Neural cell (in vitro differentiated cells): ENCODE measurements around the gene PCDHGA5. TPM values are rescaled to one million over a fixed set of nuclear protein-coding genes. Genes with fewer than 3 reads are reported as not detected.
A peak's percentile ranks its signal among the peaks of the same experiment; 100 is the strongest.
"Not testable (repeated sequence)": the region's sequence is repeated elsewhere in the genome, so short reads cannot be mapped to it uniquely, and the experiment has no call there.

Experiments
- H2AFZ ChIP-seq: fragments of 200-600, 300-800 bp; sonication (generic), shearing (Covaris generic); 2 replicates; pipeline ENCODE4 v1.6.0; 2014; ENCODE audit warnings: low read depth, mild to moderate bottlenecking, antibody characterized with exemption, low read length, moderate library complexity
- H3F3A ChIP-seq: fragments of 200-600 bp; shearing (Covaris generic); 2 replicates; pipeline ENCODE4 v1.6.1; 2016; ENCODE audit warnings: mild to moderate bottlenecking, moderate library complexity, mixed read lengths, antibody characterized with exemption, low read length; ENCODE audit not compliant: insufficient read depth, poor library complexity, severe bottlenecking
- H3K27ac ChIP-seq: fragments of 200-600, 300-800 bp; sonication (generic), shearing (Covaris generic); 2 replicates; pipeline ENCODE4 v1.5.1; 2014; ENCODE audit warnings: mild to moderate bottlenecking, low read length, moderate library complexity
- H3K27me3 ChIP-seq: fragments of 300-800, 200-600 bp; sonication (generic), shearing (Covaris generic); 2 replicates; pipeline ENCODE4 v1.6.0; 2014; ENCODE audit warnings: mild to moderate bottlenecking, low read depth, low read length, moderate library complexity; ENCODE audit not compliant: insufficient read depth
- H3K36me3 ChIP-seq: fragments of 300-800, 200-600 bp; sonication (generic), shearing (Covaris generic); 2 replicates; pipeline ENCODE4 v1.5.1; 2014; ENCODE audit warnings: mild to moderate bottlenecking, antibody characterized with exemption, low read length, moderate library complexity; ENCODE audit not compliant: insufficient read depth
- H3K4me2 ChIP-seq: fragments of 300-800, 200-600 bp; sonication (generic), shearing (Covaris generic); 2 replicates; pipeline ENCODE4 v1.6.0; 2014; ENCODE audit warnings: mild to moderate bottlenecking, low read length
- H3K4me3 ChIP-seq: fragments of 300-800, 200-600 bp; sonication (generic), shearing (Covaris generic); 2 replicates; pipeline ENCODE4 v1.5.1; 2014; ENCODE audit warnings: mild to moderate bottlenecking, low read length, moderate library complexity
- H3K79me2 ChIP-seq: fragments of 200-600 bp; shearing (Covaris generic); replicated peaks from 2 replicates; pipeline ENCODE4 v1.6.0; 2014; ENCODE audit warnings: mild to moderate bottlenecking, low read length, moderate library complexity; ENCODE audit not compliant: insufficient read depth
- H3K9ac ChIP-seq: fragments of 300-800, 200-600 bp; sonication (generic), shearing (Covaris generic); 2 replicates; pipeline ENCODE4 v1.6.1; 2016; ENCODE audit warnings: mild to moderate bottlenecking, low read length, mixed read lengths
- H3K9me2 ChIP-seq: fragments of 200-600 bp; shearing (Covaris generic); 2 replicates; pipeline ENCODE4 v1.6.1; 2016; ENCODE audit warnings: mild to moderate bottlenecking, low read length, mixed read lengths; ENCODE audit not compliant: insufficient read depth
- H3K9me3 ChIP-seq: fragments of 200-600, 300-800 bp; sonication (generic), shearing (Covaris generic); 2 replicates; pipeline ENCODE4 v1.6.1; 2016; ENCODE audit warnings: mild to moderate bottlenecking, mixed run types, low read length, moderate library complexity, mixed read lengths
- H4K20me1 ChIP-seq: fragments of 200-600 bp; shearing (Covaris generic); 2 replicates; pipeline ENCODE4 v1.6.1; 2016; ENCODE audit warnings: mild to moderate bottlenecking, mixed run types; ENCODE audit not compliant: insufficient read depth
- CTCF ChIP-seq: fragments of 450-650 bp; IDR thresholded peaks from 2 replicates; pipeline ENCODE4 v1.5.1; 2014; ENCODE audit warnings: antibody characterized with exemption, mild to moderate bottlenecking, moderate library complexity; ENCODE audit not compliant: poor library complexity, severe bottlenecking
- EP300 ChIP-seq: fragments of 450-650 bp; conservative IDR thresholded peaks from 2 replicates; pipeline ENCODE4 v1.6.1; 2014; ENCODE audit warnings: antibody characterized with exemption, mild to moderate bottlenecking, moderate library complexity; ENCODE audit not compliant: poor library complexity, severe bottlenecking
- EZH2 ChIP-seq: fragments of 200-600, 300-800 bp; shearing (Covaris generic), sonication (generic); IDR thresholded peaks from 2 replicates; pipeline ENCODE4 v1.6.1; 2014; ENCODE audit warnings: antibody characterized with exemption, low read length, borderline replicate concordance, mild to moderate bottlenecking; ENCODE audit not compliant: insufficient read depth, poor library complexity, severe bottlenecking
- MXI1 ChIP-seq: fragments of 450-650 bp; conservative IDR thresholded peaks from 2 replicates; pipeline ENCODE4 v1.6.1; 2014; ENCODE audit warnings: antibody characterized with exemption, mild to moderate bottlenecking; ENCODE audit not compliant: poor library complexity, severe bottlenecking
- POLR2AphosphoS5 ChIP-seq: IDR thresholded peaks from 2 replicates; pipeline ENCODE4 v1.6.1; 2012
- RAD21 ChIP-seq: fragments of 450-650 bp; conservative IDR thresholded peaks from 2 replicates; pipeline ENCODE4 v1.6.1; 2014; ENCODE audit warnings: antibody characterized with exemption, mild to moderate bottlenecking, moderate library complexity
- REST ChIP-seq: IDR thresholded peaks from 2 replicates; pipeline ENCODE4 v1.6.1; 2012; ENCODE audit warnings: borderline replicate concordance
- SMC3 ChIP-seq: fragments of 450-650 bp; conservative IDR thresholded peaks from 2 replicates; pipeline ENCODE4 v1.6.1; 2014; ENCODE audit warnings: antibody characterized with exemption, mild to moderate bottlenecking, moderate library complexity; ENCODE audit not compliant: poor library complexity
- TAF1 ChIP-seq: IDR thresholded peaks from 2 replicates; pipeline ENCODE4 v1.6.1; 2012; ENCODE audit warnings: low read depth
- polyA plus RNA-seq: library from polyadenylated mRNA; depleted of rRNA; stranded (reverse); fragments of >200 nt; gene quantifications from 2 replicates; pipeline ENCODE4 v1.2.3, GENCODE V29; 2014

PCDHGA5 gene
- polyA plus RNA-seq, 1 donor from 2014 or later, result 0.25 TPM

GRCh38 chr5:141412854-141413539, 49.0 kb downstream of the PCDHGA5 start, which contains the start of gene PCDHGA10:
TSS of gene PCDHGA10 (plus strand) at chr5:141412987. CDS start at chr5:141413176, 189 bp downstream.
- peak within 1 kb of the TSS; percentile 45 for H3K27ac ChIP-seq
- no peaks in the 10 kb centered on the region for H3K9me2 ChIP-seq
- no peaks in the 10 kb centered on the region for H3K27me3 ChIP-seq
- peak within 1 kb of the TSS; percentile 66 for H3K4me3 ChIP-seq
- no peaks in the 10 kb centered on the region for H4K20me1 ChIP-seq
- H3K4me2 ChIP-seq, result no peak within 1 kb of the TSS
- TF ChIP-seq RAD21, result peak; percentile 56
- TF ChIP-seq TAF1, result no peak
- peak; percentile 46 for TF ChIP-seq SMC3
- peak; percentile 52 for TF ChIP-seq CTCF
- H2AFZ ChIP-seq, result no peak within 1 kb of the TSS
- H3K9ac ChIP-seq, result peak within 1 kb of the TSS; percentile 25
- peaks cover 76% of the 10 kb centered on the region for H3K36me3 ChIP-seq
- H3K9me3 ChIP-seq, result peaks cover 76% of the 10 kb centered on the region
- peaks cover 60% of the 10 kb centered on the region for H3K79me2 ChIP-seq
- peaks cover 5% of the 10 kb centered on the region for H3F3A ChIP-seq

- no peak overlapping the region for H3K9ac ChIP-seq
- no peak overlapping the region for H3K4me2 ChIP-seq
- H3F3A ChIP-seq, result peaks cover 3% of the 10 kb centered on the region
- H3K9me2 ChIP-seq, result no peaks in the 10 kb centered on the region
- TF ChIP-seq EZH2 (no peak), SMC3 (no peak), TAF1 (no peak), RAD21 (no peak), CTCF (no peak), EP300 (no peak), POLR2AphosphoS5 (no peak), REST (no peak), MXI1 (no peak)
- H3K79me2 ChIP-seq, result peaks cover 66% of the 10 kb centered on the region
- H3K36me3 ChIP-seq, result peaks cover 82% of the 10 kb centered on the region
- peak overlapping the region; percentile 45 for H3K27ac ChIP-seq
- peak overlapping the region; percentile 66 for H3K4me3 ChIP-seq
- no peaks in the 10 kb centered on the region for H3K27me3 ChIP-seq
- no peak overlapping the region for H2AFZ ChIP-seq
- H3K9me3 ChIP-seq, result peaks cover 81% of the 10 kb centered on the region
- H4K20me1 ChIP-seq, result no peaks in the 10 kb centered on the region
These were observed 49.6 kb downstream of the PCDHGA5 start for GRCh38 chr5:141413540-141414069.

- Histone ChIP-seq H3K36me3 (peaks cover 86% of the 10 kb centered on the region), H3K4me3 (peak overlapping the region; percentile 66), H3K9me3 (peaks cover 81% of the 10 kb centered on the region), H3K79me2 (peaks cover 70% of the 10 kb centered on the region)
- not testable (repeated sequence) for H3K27me3 ChIP-seq, H3F3A ChIP-seq, H3K4me2 ChIP-seq, H3K9ac ChIP-seq, H3K9me2 ChIP-seq, H3K27ac ChIP-seq, H2AFZ ChIP-seq, H4K20me1 ChIP-seq
These were observed 50.7 kb downstream of the PCDHGA5 start for GRCh38 chr5:141414548-141415274.

GRCh38 chr5:141415275-141415618, 51.3 kb downstream of the PCDHGA5 start:
- not testable (repeated sequence) for H4K20me1 ChIP-seq, H3K9ac ChIP-seq, H3K4me3 ChIP-seq, H3K27ac ChIP-seq, H3F3A ChIP-seq, H3K4me2 ChIP-seq, H2AFZ ChIP-seq, H3K9me2 ChIP-seq, H3K27me3 ChIP-seq
- Histone ChIP-seq H3K36me3 (peaks cover 86% of the 10 kb centered on the region), H3K9me3 (peaks cover 80% of the 10 kb centered on the region), H3K79me2 (peaks cover 72% of the 10 kb centered on the region)
